GM12878 (cell line): ENCODE measurements around the gene RNF186. TPM values are rescaled to one million over a fixed set of nuclear protein-coding genes. Genes with fewer than 3 reads are reported as not detected.
A peak's percentile ranks its signal among the peaks of the same experiment; 100 is the strongest.

Experiments used
- ATAC-seq: fragments of 200-7000 bp; cut with Tn5 transposase; 3 replicates; pipeline ENCODE4 v1.9.1; 2020; ENCODE audit warnings: mild to moderate bottlenecking, moderate library complexity
- BruUV-seq: library from RNA; stranded (reverse); fragments of 400-500 nt; replicated peaks from 2 replicates; lab custom pipeline; 2021; lab: Mats Ljungman, UMichigan
- CTCF ChIA-PET: fragments of 300-600 bp; sonication (Branson Sonifier 250); formaldehyde crosslinking; extraction: SDS; loops from one replicate; lab custom pipeline; 2021; ENCODE audit warnings: inconsistent platforms; lab: Yijun Ruan, JAX
- POLR2A ChIA-PET: fragments of 350-600 bp; formaldehyde crosslinking; extraction: SDS; loops from one replicate; lab custom pipeline; 2021; ENCODE audit warnings: inconsistent platforms; lab: Charles Lee
- RAD21 ChIA-PET: fragments of 300-600 bp; sonication (Branson Sonifier 250); formaldehyde crosslinking; loops from one replicate; lab custom pipeline; 2023; ENCODE audit warnings: antibody characterized with exemption; ENCODE audit not compliant: unreplicated experiment; lab: Charles Lee
- SMC1A ChIA-PET: fragments of 300-600 bp; sonication (Branson Sonifier 250); formaldehyde crosslinking; loops from one replicate; lab custom pipeline; 2023; ENCODE audit not compliant: unreplicated experiment, uncharacterized antibody; lab: Charles Lee
- DNase-seq: peaks from one replicate; pipeline ENCODE4 v3.0.0-alpha.2; 2011; ENCODE audit warnings: low read depth, low spot score
- FAIRE-seq: peaks from 3 replicates; lab custom pipeline; 2011; peaks lifted over from hg19 to GRCh38; lab: Jason Lieb, UNC
- H2AFZ ChIP-seq: 2 replicates; pipeline ENCODE4 v1.6.0; 2011; ENCODE audit warnings: low read depth, low read length, control low read depth; ENCODE audit not compliant: control insufficient read depth
- H3K27ac ChIP-seq: 2 replicates; pipeline ENCODE4 v1.5.1; 2011; ENCODE audit warnings: control low read depth; ENCODE audit not compliant: control insufficient read depth, insufficient read depth
- H3K27me3 ChIP-seq, 2 experiments: replicated peaks in 1 of 2; 2 replicates each; pipeline versions ENCODE4 v1.6.0 to v1.6.1; 2011; ENCODE audit warnings: low read length in 1 of 2; ENCODE audit not compliant: control insufficient read depth in 2 of 2, insufficient read depth in 2 of 2
- H3K36me3 ChIP-seq, 2 experiments: 2 replicates each; pipeline ENCODE4 v1.5.1; 2011; ENCODE audit warnings: low read length in 1 of 2; ENCODE audit not compliant: control insufficient read depth in 2 of 2, insufficient read depth in 2 of 2
- H3K4me1 ChIP-seq: 2 replicates; pipeline ENCODE4 v1.6.1; 2011; ENCODE audit warnings: mild to moderate bottlenecking, low read length, moderate library complexity, mixed read lengths; ENCODE audit not compliant: control insufficient read depth, insufficient read depth
- H3K4me2 ChIP-seq: 2 replicates; pipeline ENCODE4 v1.6.0; 2011; ENCODE audit warnings: control low read depth; ENCODE audit not compliant: control insufficient read depth, insufficient read depth
- H3K4me3 ChIP-seq: fragments of 200-600 bp; sonication (generic); 2 replicates; pipeline ENCODE4 v1.5.1; 2016
- H3K79me2 ChIP-seq: 2 replicates; pipeline ENCODE4 v1.6.0; 2011; ENCODE audit warnings: low read length; ENCODE audit not compliant: control insufficient read depth, insufficient read depth
- H3K9ac ChIP-seq: 2 replicates; pipeline ENCODE4 v1.8.0; 2011; ENCODE audit warnings: low read length, control low read depth, mixed read lengths; ENCODE audit not compliant: control insufficient read depth, insufficient read depth
- H3K9me3 ChIP-seq: replicated peaks from 3 replicates; pipeline ENCODE4 v1.5.1; 2011; ENCODE audit warnings: mild to moderate bottlenecking, low read length; ENCODE audit not compliant: control insufficient read depth, insufficient read depth
- H4K20me1 ChIP-seq: 2 replicates; pipeline ENCODE4 v1.6.0; 2011; ENCODE audit not compliant: control insufficient read depth, insufficient read depth
- BHLHE40 ChIP-seq, 2 experiments: fragments of 450-650 bp in 1 of 2; IDR thresholded peaks; 2 replicates each; pipeline ENCODE4 v1.6.1; 2011 to 2017; ENCODE audit warnings: low read depth in 2 of 2, borderline replicate concordance in 1 of 2, improper control_type of control experiment in 1 of 2, low read length in 1 of 2, mild to moderate bottlenecking in 1 of 2
- CHD2 ChIP-seq: IDR thresholded peaks from 2 replicates; pipeline ENCODE4 v1.6.1; 2011; ENCODE audit warnings: low read depth, low read length, improper control_type of control experiment, borderline replicate concordance
- DPF2 ChIP-seq: fragments of 450-650 bp; IDR thresholded peaks from 2 replicates; pipeline ENCODE4 v1.6.1; 2017; ENCODE audit warnings: mild to moderate bottlenecking
- GATAD2B ChIP-seq: fragments of 450-650 bp; conservative IDR thresholded peaks from 2 replicates; pipeline ENCODE4 v1.6.1; 2017; ENCODE audit warnings: low read depth, mild to moderate bottlenecking, moderate library complexity
- IKZF1 ChIP-seq: fragments of 450-650 bp; conservative IDR thresholded peaks from 2 replicates; pipeline ENCODE4 v1.6.1; 2017; ENCODE audit warnings: antibody characterized with exemption, mild to moderate bottlenecking
- IKZF2 ChIP-seq, 2 experiments: fragments of 450-650 bp; IDR thresholded peaks; 2 replicates each; pipeline ENCODE4 v1.6.1; 2017; ENCODE audit warnings: mild to moderate bottlenecking in 2 of 2, moderate library complexity in 2 of 2
- MLLT1 ChIP-seq: fragments of 450-650 bp; IDR thresholded peaks from 2 replicates; pipeline ENCODE4 v1.6.1; 2016; ENCODE audit warnings: mild to moderate bottlenecking
- NBN ChIP-seq: fragments of 450-650 bp; IDR thresholded peaks from 2 replicates; pipeline ENCODE4 v1.6.1; 2016
- NFXL1 ChIP-seq: fragments of 450-650 bp; IDR thresholded peaks from 2 replicates; pipeline ENCODE4 v1.6.1; 2017; ENCODE audit warnings: antibody characterized with exemption, mild to moderate bottlenecking, borderline replicate concordance
- NFYB ChIP-seq: IDR thresholded peaks from 2 replicates; pipeline ENCODE4 v1.6.1; 2011; ENCODE audit warnings: low read depth, mild to moderate bottlenecking, low read length, improper control_type of control experiment, moderate library complexity; ENCODE audit not compliant: insufficient read depth
- RELB ChIP-seq: fragments of 450-650 bp; IDR thresholded peaks from 2 replicates; pipeline ENCODE4 v1.6.1; 2017; ENCODE audit warnings: low read depth, mild to moderate bottlenecking, moderate library complexity
- RUNX3 ChIP-seq: IDR thresholded peaks from 2 replicates; pipeline ENCODE4 v1.6.1; 2012; ENCODE audit warnings: low read length, inconsistent platforms
- TAF1 ChIP-seq: IDR thresholded peaks from 2 replicates; pipeline ENCODE4 v1.6.1; 2011; ENCODE audit warnings: mild to moderate bottlenecking, low read depth, low read length, borderline replicate concordance
- WGBS: methylation state at CpG from one replicate; pipeline ENCODE4 v1.1.6; 2016; ENCODE audit warnings: low lambda C conversion rate; ENCODE audit not compliant: insufficient replicate concordance, insufficient coverage; ENCODE audit errors: missing lambda C conversion rate; 5-methylcytosine and 5-hydroxymethylcytosine counted together
- in situ Hi-C: fragments of 300-500 bp; cut with MboI; formaldehyde crosslinking; loops from 9 replicates; pipeline ENCODE4 v1.14.3; 2018; ENCODE audit warnings: mixed read lengths
- intact Hi-C: fragments of 100-400 bp; cut with micrococcal nuclease; formaldehyde crosslinking; loops from one replicate; pipeline ENCODE4 v1.14.2; 2022; ENCODE audit not compliant: unreplicated experiment
- polyA plus RNA-seq, 11 experiments: library from polyadenylated mRNA; depleted of rRNA in 4 of 11; unstranded in 6 of 11; stranded (reverse) in 5 of 11; fragments of >200 nt; fragmentation: Nextera tagmentation in 4 of 11; fragmentation: Illumina TruSeq in 1 of 11; extraction: Ambion mirVana in 4 of 11; extraction: Trizol in 1 of 11; gene quantifications; 1 replicate in 1 of 11; 2 replicates in 10 of 11; pipeline versions ENCODE4 v1.2.1 to v1.2.3, GENCODE V29; 2011 to 2016; ENCODE audit warnings: inconsistent platforms in 2 of 11, missing spikeins in 2 of 11, low read depth in 1 of 11
- total RNA-seq, 4 experiments: library from RNA; depleted of rRNA in 3 of 4; stranded (reverse); fragments of >200 nt in 3 of 4; fragmentation: Illumina TruSeq in 1 of 4; extraction: Trizol in 1 of 4; gene quantifications; 2 replicates each; pipeline versions ENCODE4 v1.2.1 to v1.2.3, GENCODE V29; 2013 to 2021
- TF ChIP-seq, protein P1 (sequence below): fragments of 450-650 bp; conservative IDR thresholded peaks from 2 replicates; pipeline ENCODE4 v1.6.1; 2017; ENCODE audit warnings: mild to moderate bottlenecking, moderate library complexity
- TF ChIP-seq, protein P2 (sequence below): IDR thresholded peaks from 2 replicates; pipeline ENCODE4 v1.6.1; 2011; ENCODE audit warnings: low read depth, mild to moderate bottlenecking, low read length, moderate library complexity, borderline replicate concordance; ENCODE audit errors: extremely low read depth

The RNF186 gene
- total and polyA plus RNA-seq, 10 of the 15 experiments (the other 5 are each of a cell fraction or from before 2014, with no cell fraction given): not detected

GRCh38 chr1:19800076-19800804, 14.8 kb downstream of the RNF186 start:
- CTCF ChIA-PET: no interaction called here
- H3K4me3 ChIP-seq: peak overlapping the region; percentile 78
- H4K20me1 ChIP-seq: no peaks in the 10 kb centered on the region
- SMC1A ChIA-PET: no interaction called here
- POLR2A ChIA-PET: no interaction called here
- TF ChIP-seq TAF1: peak; percentile 18; the same call in 1 of the 2 replicates
- TF ChIP-seq NFXL1: no peak
- TF ChIP-seq DPF2: peak; percentile 58; the same call in 1 of the 2 replicates
- TF ChIP-seq, protein P1, sequence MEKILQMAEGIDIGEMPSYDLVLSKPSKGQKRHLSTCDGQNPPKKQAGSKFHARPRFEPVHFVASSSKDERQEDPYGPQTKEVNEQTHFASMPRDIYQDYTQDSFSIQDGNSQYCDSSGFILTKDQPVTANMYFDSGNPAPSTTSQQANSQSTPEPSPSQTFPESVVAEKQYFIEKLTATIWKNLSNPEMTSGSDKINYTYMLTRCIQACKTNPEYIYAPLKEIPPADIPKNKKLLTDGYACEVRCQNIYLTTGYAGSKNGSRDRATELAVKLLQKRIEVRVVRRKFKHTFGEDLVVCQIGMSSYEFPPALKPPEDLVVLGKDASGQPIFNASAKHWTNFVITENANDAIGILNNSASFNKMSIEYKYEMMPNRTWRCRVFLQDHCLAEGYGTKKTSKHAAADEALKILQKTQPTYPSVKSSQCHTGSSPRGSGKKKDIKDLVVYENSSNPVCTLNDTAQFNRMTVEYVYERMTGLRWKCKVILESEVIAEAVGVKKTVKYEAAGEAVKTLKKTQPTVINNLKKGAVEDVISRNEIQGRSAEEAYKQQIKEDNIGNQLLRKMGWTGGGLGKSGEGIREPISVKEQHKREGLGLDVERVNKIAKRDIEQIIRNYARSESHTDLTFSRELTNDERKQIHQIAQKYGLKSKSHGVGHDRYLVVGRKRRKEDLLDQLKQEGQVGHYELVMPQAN: 0 out of 2 replicates have a peak, but pooled peaks have one; percentile 23
- TF ChIP-seq IKZF2 (IDR thresholded peaks at IDR 0.05): 0 out of 4 replicates have a peak, but pooled peaks of 1 of the 2 experiments have one; percentile 35
- TF ChIP-seq, protein P2, sequence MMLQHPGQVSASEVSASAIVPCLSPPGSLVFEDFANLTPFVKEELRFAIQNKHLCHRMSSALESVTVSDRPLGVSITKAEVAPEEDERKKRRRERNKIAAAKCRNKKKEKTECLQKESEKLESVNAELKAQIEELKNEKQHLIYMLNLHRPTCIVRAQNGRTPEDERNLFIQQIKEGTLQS: no peak
- TF ChIP-seq RELB: peak; percentile 49; the same call in 1 of the 2 replicates
- peak; percentile 77 for TF ChIP-seq RUNX3
- TF ChIP-seq NFYB: no peak
- TF ChIP-seq BHLHE40 (IDR thresholded peaks at IDR 0.05; ENCODE audit: borderline replicate concordance in 1 of 2, low read depth in 2 of 2, low read length in 1 of 2): peak; percentile 76 to 80
- peak; percentile 4; the same call in 1 of the 2 replicates for TF ChIP-seq IKZF1
- peak; percentile 79 for TF ChIP-seq MLLT1
- TF ChIP-seq CHD2: peak; percentile 41; the same call in 1 of the 2 replicates
- peak; percentile 8; the same call in 1 of the 2 replicates for TF ChIP-seq GATAD2B
- TF ChIP-seq NBN: 0 out of 2 replicates have a peak, but pooled peaks have one; percentile 54
- TF ChIP-seq, all 136 proteins: peak for 12
- no peaks in the 10 kb centered on the region for H3K36me3 ChIP-seq
- H3K4me1 ChIP-seq: peaks cover 7% of the 10 kb centered on the region
- RAD21 ChIA-PET: no interaction called here
- peak overlapping the region; percentile 92 for H2AFZ ChIP-seq
- no peaks in the 10 kb centered on the region for H3K27me3 ChIP-seq
- peak overlapping the region; percentile 84 for H3K27ac ChIP-seq
- 19% methylated on average over 29 of the region's 33 CpGs for WGBS
- intact Hi-C loops: no loop called here
- no peaks in the 10 kb centered on the region for H3K9me3 ChIP-seq
- BruUV-seq: TSS peak; percentile 87
- in situ Hi-C loops: no loop called here
- H3K79me2 ChIP-seq: peaks cover 4% of the 10 kb centered on the region
- FAIRE-seq (peak; percentile 74), ATAC-seq (peak; percentile 59), DNase-seq (no peak)
- H3K4me2 ChIP-seq: peak overlapping the region; percentile 98
- H3K9ac ChIP-seq: peak overlapping the region; percentile 83
